ENCODE results near the gene DPP10. TPM values are rescaled to one million over a fixed set of nuclear protein-coding genes. Genes with fewer than 3 reads are reported as not detected.

The DPP10 gene
- total and polyA plus RNA-seq, 10 of the 15 experiments (the other 5 are each of a cell fraction or from before 2014, with no cell fraction given): not detected

DNA sequence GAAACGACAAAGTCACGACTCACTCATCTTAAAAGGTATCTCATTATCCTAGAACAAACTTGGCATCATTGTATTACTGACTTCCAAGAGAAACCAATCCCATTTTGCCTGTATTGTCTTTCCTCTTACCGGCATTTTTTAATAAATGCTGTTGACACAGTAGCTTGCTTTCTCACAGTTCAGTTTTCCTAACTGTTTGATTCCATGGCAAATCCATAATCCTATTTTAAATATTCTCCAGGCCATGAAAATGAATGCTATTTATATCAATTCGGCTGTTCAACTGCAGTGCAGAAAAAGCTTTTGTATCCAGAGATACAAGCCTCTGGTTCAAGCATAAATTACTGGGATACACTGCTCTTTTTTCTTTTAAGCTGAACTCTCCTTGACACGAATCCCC, 1241.9 kb downstream of the DPP10 start:
- ChIA-PET CTCF (interaction anchor here (1.1 kb wide), 1 partner anchor 13 kb away, joined by 3 read pairs; no protein-coding TSS in a partner anchor), SMC1A (ENCODE audit: uncharacterized antibody, unreplicated experiment) (no interaction called here), POLR2A (no interaction called here), RAD21 (ENCODE audit: unreplicated experiment) (no interaction called here)
- no peak for ATAC-seq
- TF ChIP-seq STAT3 (IDR thresholded peaks at IDR 0.05; ENCODE audit: low read depth, low read length): no peak
- TF ChIP-seq EP300 (IDR thresholded peaks at IDR 0.05; ENCODE audit: borderline replicate concordance in 1 of 2, control insufficient read depth in 1 of 2, low read depth in 2 of 2, low read length in 2 of 2): no peak
- TF ChIP-seq SUPT20H (IDR thresholded peaks at IDR 0.05; ENCODE audit: borderline replicate concordance, control insufficient read depth, low read depth, low read length): no peak
- no peak for TF ChIP-seq HDGF (IDR thresholded peaks at IDR 0.05)
- TF ChIP-seq USF2 (IDR thresholded peaks at IDR 0.05; ENCODE audit: borderline replicate concordance, low read depth, low read length): no peak
- no peak for TF ChIP-seq BACH1 (IDR thresholded peaks at IDR 0.05; ENCODE audit: borderline replicate concordance)
- no peak for TF ChIP-seq MEF2A (IDR thresholded peaks at IDR 0.05; ENCODE audit: insufficient read depth, low read depth, low read length)
- TF ChIP-seq NFIC (IDR thresholded peaks at IDR 0.05; ENCODE audit: low read depth, low read length): no peak
- no peak for TF ChIP-seq SREBF1 (IDR thresholded peaks at IDR 0.05; ENCODE audit: low read length)
- TF ChIP-seq SREBF2 (IDR thresholded peaks at IDR 0.05; ENCODE audit: low read length): no peak
- no peak for TF ChIP-seq SIX5 (IDR thresholded peaks at IDR 0.05; ENCODE audit: low read depth, low read length, severe bottlenecking)
- TF ChIP-seq TCF7 (IDR thresholded peaks at IDR 0.05; ENCODE audit: borderline replicate concordance): no peak
- no peak for TF ChIP-seq CBX5 (IDR thresholded peaks at IDR 0.05; ENCODE audit: low read depth)
- TF ChIP-seq RB1 (IDR thresholded peaks at IDR 0.05; ENCODE audit: borderline replicate concordance): no peak
- TF ChIP-seq HDAC2 (IDR thresholded peaks at IDR 0.05): no peak
- no peak for TF ChIP-seq YBX1 (IDR thresholded peaks at IDR 0.05)
- TF ChIP-seq RCOR1 (conservative IDR thresholded peaks at IDR 0.05; ENCODE audit: low read depth, low read length): no peak
- TF ChIP-seq SUZ12 (IDR thresholded peaks at IDR 0.05; ENCODE audit: unreplicated experiment): no peak
- no peak for TF ChIP-seq MLLT1 (IDR thresholded peaks at IDR 0.05)
- H3K27ac ChIP-seq (ENCODE audit: control insufficient read depth, insufficient read depth): no peak overlapping the region
- H3K4me1 ChIP-seq (ENCODE audit: control insufficient read depth, insufficient read depth, low read length): no peaks in the 10 kb centered on the region
- H4K20me1 ChIP-seq (ENCODE audit: control insufficient read depth, insufficient read depth): no peaks in the 10 kb centered on the region
- WGBS (ENCODE audit: insufficient coverage, insufficient replicate concordance, low lambda C conversion rate, missing lambda C conversion rate): 5% methylated on average over 5 of the region's 5 CpGs
- no peaks in the 10 kb centered on the region for H3K27me3 ChIP-seq (replicated peaks in 1 of 2; ENCODE audit: control insufficient read depth in 2 of 2, insufficient read depth in 2 of 2, low read length in 1 of 2)
- no peaks in the 10 kb centered on the region for H3K36me3 ChIP-seq (ENCODE audit: control insufficient read depth in 2 of 2, insufficient read depth in 2 of 2, low read length in 1 of 2)
- H3K79me2 ChIP-seq (ENCODE audit: control insufficient read depth, insufficient read depth, low read length): no peaks in the 10 kb centered on the region
- H2AFZ ChIP-seq (ENCODE audit: control insufficient read depth, low read depth, low read length): no peak overlapping the region
- BruUV-seq (replicated peaks): no TSS peak
- no peak overlapping the region for H3K4me2 ChIP-seq (ENCODE audit: control insufficient read depth, insufficient read depth)
- no peak overlapping the region for H3K4me3 ChIP-seq
- FAIRE-seq: no peak
- intact Hi-C loops (cut with micrococcal nuclease; ENCODE audit: unreplicated experiment) (no loop called here), in situ Hi-C loops (cut with MboI) (no loop called here)
- no peak for DNase-seq (ENCODE audit: low read depth, low spot score)
- H3K9me3 ChIP-seq (replicated peaks; ENCODE audit: control insufficient read depth, insufficient read depth, low read length): no peaks in the 10 kb centered on the region
- H3K9ac ChIP-seq (ENCODE audit: control insufficient read depth, insufficient read depth, low read length): no peak overlapping the region

All from GM12878 (cell line).